ENCODE data around the gene DNAJC15. TPM values are rescaled to one million over a fixed set of nuclear protein-coding genes. Genes with fewer than 3 reads are reported as not detected.

DNAJC15 gene
- polyA plus RNA-seq, 1 donor: 26.7 TPM

DNA sequence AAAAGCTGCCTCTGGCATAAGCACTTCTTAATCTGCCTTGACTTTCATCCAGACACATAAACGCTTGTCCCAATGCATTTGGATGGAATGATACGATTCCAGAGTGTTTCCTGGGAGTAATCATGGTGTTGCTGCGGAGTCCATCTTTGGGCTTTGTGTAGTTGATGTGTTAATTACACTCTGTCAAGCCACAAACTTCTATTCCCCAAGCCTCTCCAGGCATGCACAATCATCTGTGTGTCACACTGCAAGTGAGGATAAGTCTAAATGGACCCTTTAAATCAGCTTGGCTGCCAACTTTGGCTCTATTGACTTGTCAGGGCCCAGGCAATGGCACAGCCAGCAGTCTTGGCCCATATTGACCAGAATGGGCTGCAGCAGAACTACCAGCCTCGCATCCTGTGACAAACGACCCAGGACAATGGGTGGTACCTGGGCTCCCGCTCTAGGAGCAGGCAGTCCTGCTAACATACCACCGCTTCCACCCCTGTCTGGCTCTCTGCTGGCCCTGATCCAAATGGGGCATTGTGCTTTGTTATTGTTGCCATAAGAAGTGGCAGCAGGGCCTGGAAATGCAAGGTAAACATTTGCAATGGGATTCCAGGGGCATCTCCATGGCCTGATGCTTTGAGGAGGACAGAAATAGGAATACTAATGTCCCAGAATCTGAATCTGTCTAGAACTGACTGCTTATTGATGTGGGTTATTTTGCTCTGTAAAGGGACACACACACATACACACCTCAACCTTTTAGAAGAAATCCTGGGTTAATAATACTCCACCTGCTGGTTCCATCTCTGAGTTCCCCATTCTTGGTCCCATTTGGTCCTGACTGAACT, 127.2 kb downstream of the DNAJC15 start:
- Histone ChIP-seq H3K4me1 (ENCODE audit: control insufficient read depth, insufficient read depth, low read length) (no peaks in the 10 kb centered on the region), H3K4me3 (ENCODE audit: low read length) (no peak overlapping the region), H3K36me3 (ENCODE audit: control insufficient read depth, insufficient read depth, low read length) (no peaks in the 10 kb centered on the region), H3K27ac (ENCODE audit: low read length) (no peak overlapping the region), H3K27me3 (ENCODE audit: control insufficient read depth, insufficient read depth, low read length) (peaks cover 4% of the 10 kb centered on the region), H3K9me3 (ENCODE audit: control insufficient read depth, low read depth, low read length) (no peaks in the 10 kb centered on the region)
- DNase-seq: no peak
- WGBS (ENCODE audit: insufficient coverage, low lambda C conversion rate): 90% methylated on average over 2 of the region's 7 CpGs

DNA sequence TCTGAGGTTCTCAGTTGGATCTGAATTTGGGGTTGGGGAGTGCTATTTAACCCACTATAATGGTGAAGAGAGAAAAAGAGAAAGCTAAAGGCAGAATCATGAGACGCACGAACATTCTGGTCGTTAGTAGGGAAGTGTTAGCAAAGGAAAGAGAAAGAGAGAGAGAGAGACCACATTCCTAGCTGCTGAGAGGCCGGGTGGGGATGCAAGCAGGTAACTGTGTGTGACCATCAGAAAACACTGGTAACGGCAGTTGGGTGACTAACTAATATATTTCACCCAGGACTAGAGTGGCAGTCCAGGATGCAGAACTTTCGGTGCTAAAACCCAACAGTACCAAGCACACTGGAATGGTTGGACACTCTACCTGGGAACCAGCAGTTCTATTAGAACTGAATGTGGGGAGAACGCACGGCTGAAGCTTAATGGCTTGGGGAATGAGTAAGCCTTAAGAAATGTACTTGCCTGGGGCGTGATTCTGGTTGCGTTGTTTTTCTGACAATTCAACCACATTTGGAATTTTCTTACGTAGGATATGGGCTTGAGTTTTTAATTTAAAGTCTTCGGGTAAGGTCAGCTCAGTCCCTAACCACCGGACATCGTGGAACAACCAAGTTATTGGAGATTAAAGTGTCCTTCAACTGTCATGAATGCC, 130.2 kb downstream of the DNAJC15 start:
- 78% methylated on average over 3 of the region's 14 CpGs for WGBS (ENCODE audit: insufficient coverage, low lambda C conversion rate)
- H3K4me3 ChIP-seq (ENCODE audit: low read length): no peak overlapping the region
- no peak overlapping the region for H3K27ac ChIP-seq (ENCODE audit: low read length)
- H3K4me1 ChIP-seq (ENCODE audit: control insufficient read depth, insufficient read depth, low read length): no peaks in the 10 kb centered on the region
- DNase-seq: no peak
- no peaks in the 10 kb centered on the region for H3K9me3 ChIP-seq (ENCODE audit: control insufficient read depth, low read depth, low read length)
- no peaks in the 10 kb centered on the region for H3K36me3 ChIP-seq (ENCODE audit: control insufficient read depth, insufficient read depth, low read length)
- H3K27me3 ChIP-seq (ENCODE audit: control insufficient read depth, insufficient read depth, low read length): no peaks in the 10 kb centered on the region

- Histone ChIP-seq H3K4me1 (ENCODE audit: control insufficient read depth, insufficient read depth, low read length) (no peaks in the 10 kb centered on the region), H3K36me3 (ENCODE audit: control insufficient read depth, insufficient read depth, low read length) (no peaks in the 10 kb centered on the region), H3K4me3 (ENCODE audit: low read length) (no peak overlapping the region), H3K27me3 (ENCODE audit: control insufficient read depth, insufficient read depth, low read length) (no peaks in the 10 kb centered on the region), H3K27ac (ENCODE audit: low read length) (no peak overlapping the region), H3K9me3 (ENCODE audit: control insufficient read depth, low read depth, low read length) (no peaks in the 10 kb centered on the region)
- no CpG with 5 or more reads among the region's 5 CpGs for WGBS (ENCODE audit: insufficient coverage, low lambda C conversion rate)
- DNase-seq: no peak
Observed at GRCh38 chr13:43154156-43154651, 130.8 kb downstream of the DNAJC15 start.

DNA sequence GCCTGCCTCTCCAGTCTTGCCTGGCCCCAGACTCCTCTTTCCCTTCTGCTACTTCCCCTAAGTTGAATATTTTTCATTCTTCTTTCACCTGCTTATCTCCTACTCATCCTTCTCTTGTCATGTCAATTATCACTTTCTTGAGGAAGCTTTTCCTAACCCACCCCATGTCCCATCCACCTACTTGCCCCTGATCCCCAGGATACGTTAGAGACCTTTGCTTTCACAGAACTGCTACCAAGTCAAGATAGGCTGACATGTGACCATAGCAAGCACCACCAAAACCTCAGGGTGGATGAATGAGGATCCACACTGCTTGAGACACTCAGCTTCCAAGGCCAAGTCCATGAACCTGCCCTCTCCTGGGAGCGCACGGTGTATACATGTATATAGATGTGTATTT, 131.5 kb downstream of the DNAJC15 start:
- Histone ChIP-seq H3K4me3 (ENCODE audit: low read length) (no peak overlapping the region), H3K27ac (ENCODE audit: low read length) (no peak overlapping the region), H3K36me3 (ENCODE audit: control insufficient read depth, insufficient read depth, low read length) (no peaks in the 10 kb centered on the region), H3K27me3 (ENCODE audit: control insufficient read depth, insufficient read depth, low read length) (no peaks in the 10 kb centered on the region), H3K4me1 (ENCODE audit: control insufficient read depth, insufficient read depth, low read length) (no peaks in the 10 kb centered on the region), H3K9me3 (ENCODE audit: control insufficient read depth, low read depth, low read length) (no peaks in the 10 kb centered on the region)
- no CpG with 5 or more reads among the region's 3 CpGs for WGBS (ENCODE audit: insufficient coverage, low lambda C conversion rate)
- no peak for DNase-seq

- no peak overlapping the region for H3K4me3 ChIP-seq (ENCODE audit: low read length)
- DNase-seq: no peak
- no peaks in the 10 kb centered on the region for H3K36me3 ChIP-seq (ENCODE audit: control insufficient read depth, insufficient read depth, low read length)
- no peaks in the 10 kb centered on the region for H3K9me3 ChIP-seq (ENCODE audit: control insufficient read depth, low read depth, low read length)
- no peak overlapping the region for H3K27ac ChIP-seq (ENCODE audit: low read length)
- no peaks in the 10 kb centered on the region for H3K4me1 ChIP-seq (ENCODE audit: control insufficient read depth, insufficient read depth, low read length)
- WGBS (ENCODE audit: insufficient coverage, low lambda C conversion rate): no CpG with 5 or more reads among the region's 2 CpGs
- H3K27me3 ChIP-seq (ENCODE audit: control insufficient read depth, insufficient read depth, low read length): no peaks in the 10 kb centered on the region
Observed at GRCh38 chr13:43156916-43157315, 133.5 kb downstream of the DNAJC15 start.

GRCh38 chr13:43157796-43158195, 134.4 kb downstream of the DNAJC15 start:
- no CpG with 5 or more reads among the region's 2 CpGs for WGBS (ENCODE audit: insufficient coverage, low lambda C conversion rate)
- Histone ChIP-seq H3K4me1 (ENCODE audit: control insufficient read depth, insufficient read depth, low read length) (no peaks in the 10 kb centered on the region), H3K9me3 (ENCODE audit: control insufficient read depth, low read depth, low read length) (no peaks in the 10 kb centered on the region), H3K36me3 (ENCODE audit: control insufficient read depth, insufficient read depth, low read length) (no peaks in the 10 kb centered on the region), H3K4me3 (ENCODE audit: low read length) (no peak overlapping the region), H3K27ac (ENCODE audit: low read length) (no peak overlapping the region), H3K27me3 (ENCODE audit: control insufficient read depth, insufficient read depth, low read length) (no peaks in the 10 kb centered on the region)
- DNase-seq: no peak

DNA sequence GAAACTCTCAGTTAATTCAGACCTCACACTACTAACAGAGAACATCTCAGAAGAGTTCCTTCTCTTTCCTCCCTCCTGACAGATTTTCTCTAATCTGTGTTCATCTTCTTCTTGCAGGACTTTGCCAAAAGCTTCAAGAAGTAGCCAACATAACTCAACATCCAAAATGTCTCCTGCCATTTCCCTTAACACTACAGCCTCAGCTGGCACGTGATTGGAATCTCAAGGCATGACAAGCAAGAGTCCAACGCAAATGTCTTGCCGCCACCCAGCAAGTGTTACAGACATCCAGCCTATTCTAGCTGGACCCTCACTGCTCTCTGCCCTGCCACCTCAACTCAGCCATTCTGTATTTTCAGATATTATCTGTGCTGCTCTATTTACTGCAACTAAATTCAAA, 135.1 kb downstream of the DNAJC15 start:
- Histone ChIP-seq H3K4me1 (ENCODE audit: control insufficient read depth, insufficient read depth, low read length) (no peaks in the 10 kb centered on the region), H3K9me3 (ENCODE audit: control insufficient read depth, low read depth, low read length) (no peaks in the 10 kb centered on the region), H3K27ac (ENCODE audit: low read length) (no peak overlapping the region), H3K27me3 (ENCODE audit: control insufficient read depth, insufficient read depth, low read length) (no peaks in the 10 kb centered on the region), H3K4me3 (ENCODE audit: low read length) (no peak overlapping the region), H3K36me3 (ENCODE audit: control insufficient read depth, insufficient read depth, low read length) (no peaks in the 10 kb centered on the region)
- no CpG with 5 or more reads among the region's 3 CpGs for WGBS (ENCODE audit: insufficient coverage, low lambda C conversion rate)
- DNase-seq: no peak

DNA sequence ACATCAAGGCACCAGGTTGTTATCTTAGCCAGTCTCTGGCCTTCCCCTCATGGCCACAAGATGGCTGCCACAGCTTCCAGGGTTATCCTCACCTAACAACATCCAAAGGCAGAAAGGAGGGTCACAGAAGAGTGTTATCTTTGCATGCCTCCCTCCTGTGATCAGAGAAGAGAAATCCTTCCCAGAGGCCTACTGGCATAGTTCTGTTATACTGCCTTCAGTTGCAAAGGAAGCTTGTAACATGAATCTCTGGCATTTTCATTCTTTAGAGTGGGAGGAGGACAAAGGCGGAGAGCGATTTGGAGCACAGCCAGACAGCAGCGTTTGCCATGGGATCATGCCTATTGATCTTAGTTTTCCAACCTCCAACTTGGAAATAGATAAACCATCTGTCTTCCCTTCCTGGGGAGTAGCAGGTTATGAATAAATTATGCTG, 135.7 kb downstream of the DNAJC15 start:
- no peak for DNase-seq
- WGBS (ENCODE audit: insufficient coverage, low lambda C conversion rate): no CpG with 5 or more reads among the region's 3 CpGs
- H3K4me3 ChIP-seq (ENCODE audit: low read length): no peak overlapping the region

More for the DNA sequence above, 135.7 kb downstream of the DNAJC15 start:
- Histone ChIP-seq H3K9me3 (ENCODE audit: control insufficient read depth, low read depth, low read length) (no peaks in the 10 kb centered on the region), H3K27ac (ENCODE audit: low read length) (no peak overlapping the region), H3K27me3 (ENCODE audit: control insufficient read depth, insufficient read depth, low read length) (no peaks in the 10 kb centered on the region), H3K36me3 (ENCODE audit: control insufficient read depth, insufficient read depth, low read length) (no peaks in the 10 kb centered on the region), H3K4me1 (ENCODE audit: control insufficient read depth, insufficient read depth, low read length) (no peaks in the 10 kb centered on the region)

Other genes with a start within 250 kb of the DNAJC15 start
- 0.15 TPM for gene FAM216B, start 242.0 kb upstream of the DNAJC15 start, polyA plus RNA-seq
- 85.1 TPM for gene EPSTI1, start 31.3 kb upstream of the DNAJC15 start, polyA plus RNA-seq